C4-2B (cell line): Measurements from ENCODE around the gene TCF7L1.

Source experiments
- ZFX ChIP-seq: fragments of 450-650 bp; IDR thresholded peaks from 2 replicates; pipeline ENCODE4 v1.6.1; 2017
- TF ChIP-seq, protein P1 (sequence below): fragments of 450-650 bp; conservative IDR thresholded peaks from 2 replicates; pipeline ENCODE4 v1.5.1; 2017; ENCODE audit warnings: mild to moderate bottlenecking

- TF ChIP-seq, protein P1, sequence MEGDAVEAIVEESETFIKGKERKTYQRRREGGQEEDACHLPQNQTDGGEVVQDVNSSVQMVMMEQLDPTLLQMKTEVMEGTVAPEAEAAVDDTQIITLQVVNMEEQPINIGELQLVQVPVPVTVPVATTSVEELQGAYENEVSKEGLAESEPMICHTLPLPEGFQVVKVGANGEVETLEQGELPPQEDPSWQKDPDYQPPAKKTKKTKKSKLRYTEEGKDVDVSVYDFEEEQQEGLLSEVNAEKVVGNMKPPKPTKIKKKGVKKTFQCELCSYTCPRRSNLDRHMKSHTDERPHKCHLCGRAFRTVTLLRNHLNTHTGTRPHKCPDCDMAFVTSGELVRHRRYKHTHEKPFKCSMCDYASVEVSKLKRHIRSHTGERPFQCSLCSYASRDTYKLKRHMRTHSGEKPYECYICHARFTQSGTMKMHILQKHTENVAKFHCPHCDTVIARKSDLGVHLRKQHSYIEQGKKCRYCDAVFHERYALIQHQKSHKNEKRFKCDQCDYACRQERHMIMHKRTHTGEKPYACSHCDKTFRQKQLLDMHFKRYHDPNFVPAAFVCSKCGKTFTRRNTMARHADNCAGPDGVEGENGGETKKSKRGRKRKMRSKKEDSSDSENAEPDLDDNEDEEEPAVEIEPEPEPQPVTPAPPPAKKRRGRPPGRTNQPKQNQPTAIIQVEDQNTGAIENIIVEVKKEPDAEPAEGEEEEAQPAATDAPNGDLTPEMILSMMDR = no peak
- no peak for TF ChIP-seq ZFX
Measured at GRCh38 chr2:85244828-85245227, 111.6 kb downstream of the TCF7L1 start.
